ENCODE data around the gene NBEA.

Gene NBEA

GRCh38 chr13:34942732-34943435 lies 814 bp downstream of the NBEA start:
- TF ChIP-seq CREB1 (IDR thresholded peaks at IDR 0.05; ENCODE audit: low read depth) (no peak), MAX (IDR thresholded peaks at IDR 0.05) (peak; percentile 50; the same call in 1 of the 2 replicates), EGR1 (IDR thresholded peaks at IDR 0.05) (no peak)

- TF ChIP-seq NFIC (IDR thresholded peaks at IDR 0.05) = no peak
- TF ChIP-seq USF1 (IDR thresholded peaks at IDR 0.05) = no peak
- TF ChIP-seq CEBPB (IDR thresholded peaks at IDR 0.05) = no peak
- TF ChIP-seq FOXM1 (IDR thresholded peaks at IDR 0.05; ENCODE audit: borderline replicate concordance, low read depth) = no peak
- no peak for TF ChIP-seq TCF12 (IDR thresholded peaks at IDR 0.05; ENCODE audit: low read depth)
Observed at GRCh38 chr13:34943436-34944273, 1.6 kb downstream of the NBEA start.

GRCh38 chr13:34944274-34944634 lies 2.2 kb downstream of the NBEA start:
- TF ChIP-seq CREB1 (IDR thresholded peaks at IDR 0.05; ENCODE audit: low read depth) = no peak
- no peak for TF ChIP-seq YY1 (IDR thresholded peaks at IDR 0.05; ENCODE audit: low read depth)
- TF ChIP-seq MAX (IDR thresholded peaks at IDR 0.05) = no peak
- no peak for TF ChIP-seq NFIC (IDR thresholded peaks at IDR 0.05)

GRCh38 chr13:34944751-34945150 lies 2.7 kb downstream of the NBEA start:
- TF ChIP-seq NFIC (IDR thresholded peaks at IDR 0.05) (no peak), REST (IDR thresholded peaks at IDR 0.05; ENCODE audit: low read depth) (no peak), YY1 (IDR thresholded peaks at IDR 0.05; ENCODE audit: low read depth) (no peak)

- TF ChIP-seq TCF12 (IDR thresholded peaks at IDR 0.05; ENCODE audit: low read depth) (no peak), EP300 (IDR thresholded peaks at IDR 0.05; ENCODE audit: borderline replicate concordance) (no peak), NFIC (IDR thresholded peaks at IDR 0.05) (no peak), CEBPB (IDR thresholded peaks at IDR 0.05) (no peak), TEAD4 (IDR thresholded peaks at IDR 0.05) (no peak), ZBTB7A (IDR thresholded peaks at IDR 0.05; ENCODE audit: low read depth) (no peak), TAF1 (IDR thresholded peaks at IDR 0.05; ENCODE audit: low read depth) (no peak), REST (IDR thresholded peaks at IDR 0.05; ENCODE audit: low read depth) (no peak), USF1 (IDR thresholded peaks at IDR 0.05) (no peak)
Observed at GRCh38 chr13:34951528-34951927, 9.5 kb downstream of the NBEA start.

GRCh38 chr13:34959489-34959888 lies 17.4 kb downstream of the NBEA start:
- TF ChIP-seq FOXM1 (IDR thresholded peaks at IDR 0.05; ENCODE audit: borderline replicate concordance, low read depth) (no peak), YY1 (IDR thresholded peaks at IDR 0.05; ENCODE audit: low read depth) (no peak), CEBPB (IDR thresholded peaks at IDR 0.05) (no peak), REST (IDR thresholded peaks at IDR 0.05; ENCODE audit: low read depth) (no peak), TAF1 (IDR thresholded peaks at IDR 0.05; ENCODE audit: low read depth) (no peak), CREB1 (IDR thresholded peaks at IDR 0.05; ENCODE audit: low read depth) (no peak), RAD21 (IDR thresholded peaks at IDR 0.05; ENCODE audit: low read depth) (no peak), NFIC (IDR thresholded peaks at IDR 0.05) (no peak), EP300 (IDR thresholded peaks at IDR 0.05; ENCODE audit: borderline replicate concordance) (no peak), MAX (IDR thresholded peaks at IDR 0.05) (no peak), TCF12 (IDR thresholded peaks at IDR 0.05; ENCODE audit: low read depth) (no peak), USF1 (IDR thresholded peaks at IDR 0.05) (no peak), TEAD4 (IDR thresholded peaks at IDR 0.05) (no peak), EGR1 (IDR thresholded peaks at IDR 0.05) (no peak), ZBTB7A (IDR thresholded peaks at IDR 0.05; ENCODE audit: low read depth) (no peak)

Measured in Ishikawa (cell line).